NAMALWA (cell line): ENCODE data around the gene USP30.
A peak's percentile ranks its signal among the peaks of the same experiment; 100 is the strongest.

Experiments
- DNase-seq: peaks from one replicate; pipeline ENCODE4 v3.0.0-alpha.2; 2015; ENCODE audit warnings: low spot score

The USP30 gene

GRCh38 chr12:109097435-109098182, 45.2 kb downstream of the USP30 start, which contains the start of gene UNG:
Gene UNG (plus strand): TSS chr12:109097597. CDS start chr12:109097680, 83 bp downstream.
- peak; percentile 96 for DNase-seq

GRCh38 chr12:109098183-109098604, 45.8 kb downstream of the USP30 start:
- no peak for DNase-seq

- DNase-seq: no peak
Observed at GRCh38 chr12:109098651-109099050, 46.3 kb downstream of the USP30 start.

- no peak for DNase-seq
Observed at GRCh38 chr12:109099431-109100020, 47.1 kb downstream of the USP30 start.

GRCh38 chr12:109100741-109101140, 48.4 kb downstream of the USP30 start:
- DNase-seq: no peak

GRCh38 chr12:109102491-109102890, 50.1 kb downstream of the USP30 start:
- DNase-seq: no peak

GRCh38 chr12:109105176-109105575, 52.8 kb downstream of the USP30 start:
- DNase-seq: no peak

GRCh38 chr12:109109746-109110350, 57.5 kb downstream of the USP30 start:
- DNase-seq: no peak

- no peak for DNase-seq
Observed at GRCh38 chr12:109110988-109111495, 58.7 kb downstream of the USP30 start.

GRCh38 chr12:109112720-109113465, 60.5 kb downstream of the USP30 start:
- no peak for DNase-seq

GRCh38 chr12:109113661-109114321, 61.4 kb downstream of the USP30 start:
- no peak for DNase-seq

- DNase-seq: no peak
Observed at GRCh38 chr12:109114644-109115043, 62.3 kb downstream of the USP30 start.

- no peak for DNase-seq
Observed at GRCh38 chr12:109115404-109115757, 63.0 kb downstream of the USP30 start.

GRCh38 chr12:109115758-109116610, 63.6 kb downstream of the USP30 start, which contains the start of gene ACACB:
Gene ACACB (plus strand): TSS chr12:109116587. CDS start chr12:109139406, 22,819 bp downstream.
- no peak for DNase-seq

- DNase-seq: no peak
Observed at GRCh38 chr12:109116611-109116949, 64.2 kb downstream of the USP30 start.

GRCh38 chr12:109120095-109120494, 67.7 kb downstream of the USP30 start:
- DNase-seq: no peak

- no peak for DNase-seq
Observed at GRCh38 chr12:109120557-109120956, 68.2 kb downstream of the USP30 start.

- DNase-seq: no peak
Observed at GRCh38 chr12:109121346-109121880, 69.0 kb downstream of the USP30 start.

GRCh38 chr12:109124878-109125648, 72.7 kb downstream of the USP30 start:
- no peak for DNase-seq

GRCh38 chr12:109125791-109126190, 73.4 kb downstream of the USP30 start:
- no peak for DNase-seq
